Colonic mucosa (tissue), 4 donors: ENCODE measurements around the gene HYI. TPM values are rescaled to one million over a fixed set of nuclear protein-coding genes. Genes with fewer than 3 reads are reported as not detected.

Source experiments
- DNase-seq: peaks from one replicate; pipeline ENCODE4 v3.0.0-alpha.2; 2020
- H3K27ac ChIP-seq: fragments of 200-600 bp; one replicate; pipeline ENCODE4 v1.8.0; 2021
- H3K27me3 ChIP-seq: fragments of 200-600 bp; one replicate; pipeline ENCODE4 v1.8.0; 2021
- H3K36me3 ChIP-seq: fragments of 200-600 bp; one replicate; pipeline ENCODE4 v1.8.0; 2021
- H3K4me1 ChIP-seq: fragments of 200-600 bp; one replicate; pipeline ENCODE4 v1.8.0; 2021; ENCODE audit warnings: mild to moderate bottlenecking
- H3K4me3 ChIP-seq: fragments of 200-600 bp; one replicate; pipeline ENCODE4 v1.8.0; 2021
- H3K9ac ChIP-seq, 2 donors: one replicate each; pipeline ENCODE4 v1.7.0; 2013; ENCODE audit warnings: control low read depth in 2 of 2, low read depth in 2 of 2, low read length in 2 of 2
- H3K9me3 ChIP-seq: fragments of 200-600 bp; one replicate; pipeline ENCODE4 v1.8.0; 2021
- intact Hi-C: fragments of 100-400 bp; cut with DNase I; formaldehyde crosslinking; loops from one replicate; pipeline ENCODE4 v1.14.1; 2022
- total RNA-seq, 2 donors: library from RNA; stranded (reverse); fragmentation: NEBNext Ultra II Directional in 1 of 2; extraction: Animal tissue kit (Norgen Biotek cat#: 25700) in 1 of 2; gene quantifications; one replicate each; pipeline ENCODE4 v1.2.1, GENCODE V29; 2021
- TF ChIP-seq, protein P1 (sequence below): fragments of 200-600 bp; IDR thresholded peaks from one replicate; pipeline ENCODE4 v1.8.0; 2022; ENCODE audit warnings: antibody characterized with exemption, mild to moderate bottlenecking
- donor health status: healthy.
- donor health status: DM: no; HTN: no; CAD: no.
- donor health status: DM: no; HTN: no; CAD: no.

The HYI gene
- total RNA-seq, 2 donors from 2014 or later: 50.8 to 55.6 TPM

DNA sequence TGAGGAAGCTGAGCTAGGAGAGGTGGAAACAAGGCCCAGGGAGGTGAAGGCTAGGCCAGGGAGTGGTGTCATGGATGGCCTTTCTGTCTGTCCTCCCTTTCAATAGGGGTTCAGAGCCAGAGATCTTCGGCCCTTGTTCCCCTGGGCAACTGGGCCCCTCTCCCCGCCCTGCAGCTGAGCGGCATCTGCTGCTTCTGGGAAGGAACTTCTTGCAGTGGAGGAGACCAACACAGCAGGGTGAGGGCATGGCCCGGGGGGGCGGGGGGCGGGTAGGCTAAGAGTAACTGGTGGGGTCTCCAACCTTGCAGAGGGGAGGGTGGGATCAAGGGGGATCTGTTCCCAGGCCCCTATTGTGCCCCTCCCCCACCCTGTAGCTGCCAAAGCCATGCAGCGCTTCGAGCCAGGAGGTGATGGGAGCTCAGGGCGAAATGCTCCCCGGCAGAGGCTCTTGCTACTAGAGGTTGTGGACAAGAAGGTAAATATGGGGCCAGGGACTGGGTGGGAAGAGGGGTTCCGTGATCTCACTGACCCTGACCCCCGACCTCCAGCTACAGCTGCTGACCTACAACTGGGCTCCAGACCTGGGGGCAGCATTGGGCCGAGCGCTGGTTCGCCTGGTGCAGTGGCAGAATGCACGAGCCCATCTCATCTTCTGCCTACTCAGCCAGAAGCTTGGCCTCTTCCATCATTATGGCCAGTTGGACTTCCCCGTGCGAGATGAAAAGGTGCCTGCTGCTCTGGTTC is 11.7 kb downstream of the HYI start:
- intact Hi-C loops: no loop called here
- no peak overlapping the region for H3K4me3 ChIP-seq
- TF ChIP-seq, protein P1, sequence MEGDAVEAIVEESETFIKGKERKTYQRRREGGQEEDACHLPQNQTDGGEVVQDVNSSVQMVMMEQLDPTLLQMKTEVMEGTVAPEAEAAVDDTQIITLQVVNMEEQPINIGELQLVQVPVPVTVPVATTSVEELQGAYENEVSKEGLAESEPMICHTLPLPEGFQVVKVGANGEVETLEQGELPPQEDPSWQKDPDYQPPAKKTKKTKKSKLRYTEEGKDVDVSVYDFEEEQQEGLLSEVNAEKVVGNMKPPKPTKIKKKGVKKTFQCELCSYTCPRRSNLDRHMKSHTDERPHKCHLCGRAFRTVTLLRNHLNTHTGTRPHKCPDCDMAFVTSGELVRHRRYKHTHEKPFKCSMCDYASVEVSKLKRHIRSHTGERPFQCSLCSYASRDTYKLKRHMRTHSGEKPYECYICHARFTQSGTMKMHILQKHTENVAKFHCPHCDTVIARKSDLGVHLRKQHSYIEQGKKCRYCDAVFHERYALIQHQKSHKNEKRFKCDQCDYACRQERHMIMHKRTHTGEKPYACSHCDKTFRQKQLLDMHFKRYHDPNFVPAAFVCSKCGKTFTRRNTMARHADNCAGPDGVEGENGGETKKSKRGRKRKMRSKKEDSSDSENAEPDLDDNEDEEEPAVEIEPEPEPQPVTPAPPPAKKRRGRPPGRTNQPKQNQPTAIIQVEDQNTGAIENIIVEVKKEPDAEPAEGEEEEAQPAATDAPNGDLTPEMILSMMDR: no peak
- no peak for DNase-seq
- no peaks in the 10 kb centered on the region for H3K9me3 ChIP-seq
- H3K4me1 ChIP-seq: no peaks in the 10 kb centered on the region
- H3K27ac ChIP-seq: no peak overlapping the region
- no peak overlapping the region for H3K9ac ChIP-seq
- H3K27me3 ChIP-seq: no peaks in the 10 kb centered on the region
- no peaks in the 10 kb centered on the region for H3K36me3 ChIP-seq

- intact Hi-C loops: no loop called here
- TF ChIP-seq, protein P1: no peak
- Histone ChIP-seq H3K4me1 (no peaks in the 10 kb centered on the region), H3K9me3 (no peaks in the 10 kb centered on the region), H3K27ac (no peak overlapping the region), H3K4me3 (no peak overlapping the region), H3K9ac (no peak overlapping the region), H3K36me3 (no peaks in the 10 kb centered on the region), H3K27me3 (no peaks in the 10 kb centered on the region)
- DNase-seq: no peak
These were observed 12.4 kb downstream of the HYI start for GRCh38 chr1:43441166-43441893.

- no peak for DNase-seq
These were observed 13.4 kb downstream of the HYI start for GRCh38 chr1:43440358-43440757.

DNA sequence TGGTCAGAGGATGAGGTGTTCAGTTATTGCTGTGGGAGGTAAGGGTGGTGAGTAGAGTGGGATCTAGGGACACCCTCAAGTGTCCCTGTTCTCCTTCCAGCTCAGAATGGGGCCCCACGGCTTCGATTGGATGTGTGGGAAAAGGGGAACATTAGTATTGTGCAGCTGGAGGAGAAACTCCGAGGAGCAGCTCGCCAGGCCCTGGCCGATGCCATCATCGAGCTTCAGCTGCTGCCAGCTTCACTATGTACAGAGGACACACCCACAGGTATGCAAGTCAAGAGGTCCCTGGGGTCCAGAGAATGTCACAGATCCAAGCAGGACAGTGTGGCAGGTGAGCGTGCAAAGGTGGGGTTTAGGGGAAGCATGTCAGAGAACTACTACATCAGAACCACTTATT is 13.9 kb downstream of the HYI start:
- no peaks in the 10 kb centered on the region for H3K4me1 ChIP-seq
- TF ChIP-seq, protein P1: no peak
- H3K27ac ChIP-seq: no peak overlapping the region
- intact Hi-C loops: no loop called here
- no peak overlapping the region for H3K4me3 ChIP-seq
- H3K9ac ChIP-seq: no peak overlapping the region
- DNase-seq: no peak
- H3K36me3 ChIP-seq: no peaks in the 10 kb centered on the region
- no peaks in the 10 kb centered on the region for H3K9me3 ChIP-seq
- H3K27me3 ChIP-seq: no peaks in the 10 kb centered on the region

More at GRCh38 chr1:43440358-43440757, 13.4 kb downstream of the HYI start:
- no peaks in the 10 kb centered on the region for H3K36me3 ChIP-seq
- H3K4me3 ChIP-seq: no peak overlapping the region
- no peaks in the 10 kb centered on the region for H3K9me3 ChIP-seq
- intact Hi-C loops: no loop called here
- no peaks in the 10 kb centered on the region for H3K4me1 ChIP-seq
- TF ChIP-seq, protein P1: no peak
- no peak overlapping the region for H3K27ac ChIP-seq
- H3K27me3 ChIP-seq: no peaks in the 10 kb centered on the region
- no peak overlapping the region for H3K9ac ChIP-seq

DNA sequence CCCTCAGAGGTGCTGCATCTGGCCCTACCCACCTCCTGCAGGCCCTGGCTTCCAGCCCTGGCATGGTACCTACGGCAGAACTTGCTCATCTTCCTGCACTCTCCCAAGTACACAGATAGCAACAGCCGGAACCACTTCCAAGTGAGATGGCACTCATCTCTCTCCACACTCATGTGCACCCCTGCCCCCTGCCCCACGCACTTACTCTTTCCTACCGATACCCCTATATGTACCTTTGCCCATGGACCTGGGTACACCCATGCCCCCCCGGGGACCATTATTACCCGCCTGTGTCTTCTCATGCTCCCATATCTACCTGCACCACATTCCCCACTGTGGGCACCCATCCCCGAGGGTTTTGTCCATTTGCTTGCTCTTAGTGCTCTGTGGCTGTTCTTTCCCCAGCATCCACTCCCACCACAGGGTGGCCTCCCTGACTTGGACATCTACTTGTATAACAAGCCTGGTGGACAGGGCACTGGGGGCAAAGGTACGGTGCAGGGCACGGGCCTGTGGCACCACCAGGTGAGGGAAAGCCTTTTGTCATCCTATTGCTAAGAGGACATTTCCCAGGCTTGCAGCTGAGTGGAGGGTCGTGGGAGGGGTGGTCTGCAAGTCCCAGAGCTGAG is 14.7 kb downstream of the HYI start:
- no peak overlapping the region for H3K9ac ChIP-seq
- H3K9me3 ChIP-seq: no peaks in the 10 kb centered on the region
- H3K27me3 ChIP-seq: no peaks in the 10 kb centered on the region
- intact Hi-C loops: no loop called here
- H3K4me3 ChIP-seq: no peak overlapping the region
- H3K27ac ChIP-seq: no peak overlapping the region
- DNase-seq: no peak
- H3K36me3 ChIP-seq: no peaks in the 10 kb centered on the region
- H3K4me1 ChIP-seq: no peaks in the 10 kb centered on the region
- TF ChIP-seq, protein P1: no peak
